H9 (cell line): ENCODE data around the gene DSTN. TPM values are rescaled to one million over a fixed set of nuclear protein-coding genes. Genes with fewer than 3 reads are reported as not detected.

Source experiments
- DNase-seq: peaks from one replicate; pipeline ENCODE4 v3.0.0-alpha.2; 2017
- H2AFZ ChIP-seq: one replicate; pipeline ENCODE4 v1.6.1; 2013; ENCODE audit warnings: mild to moderate bottlenecking, low read length, control low read depth, moderate library complexity
- H2AK5ac ChIP-seq: 2 replicates; pipeline ENCODE4 v1.6.1; 2013; ENCODE audit warnings: low read length, control low read depth, mixed read lengths; ENCODE audit not compliant: insufficient read length
- H2BK120ac ChIP-seq: one replicate; pipeline ENCODE4 v1.6.1; 2013; ENCODE audit warnings: low read depth, mild to moderate bottlenecking, low read length, control low read depth, inconsistent platforms; ENCODE audit not compliant: poor library complexity, severe bottlenecking
- H2BK12ac ChIP-seq: 2 replicates; pipeline ENCODE4 v1.6.1; 2013; ENCODE audit warnings: low read length, control low read depth, mixed read lengths, low read depth; ENCODE audit not compliant: insufficient read length
- H2BK15ac ChIP-seq: 2 replicates; pipeline ENCODE4 v1.6.1; 2013; ENCODE audit warnings: low read depth, low read length, control low read depth
- H2BK20ac ChIP-seq: one replicate; pipeline ENCODE4 v1.6.1; 2013; ENCODE audit warnings: low read depth, mild to moderate bottlenecking, low read length, control low read depth, inconsistent platforms; ENCODE audit not compliant: poor library complexity, severe bottlenecking
- H2BK5ac ChIP-seq: 2 replicates; pipeline ENCODE4 v1.6.1; 2013; ENCODE audit warnings: low read length, control low read depth, mixed read lengths; ENCODE audit not compliant: insufficient read length
- H3K14ac ChIP-seq: 2 replicates; pipeline ENCODE4 v1.6.1; 2013; ENCODE audit warnings: low read length, control low read depth; ENCODE audit not compliant: insufficient read depth
- H3K18ac ChIP-seq: 2 replicates; pipeline ENCODE4 v1.6.1; 2013; ENCODE audit warnings: low read depth, mild to moderate bottlenecking, mixed read lengths, low read length, control low read depth; ENCODE audit not compliant: insufficient read length
- H3K23ac ChIP-seq: 2 replicates; pipeline ENCODE4 v1.6.1; 2013; ENCODE audit warnings: low read length, control low read depth, mixed read lengths, low read depth; ENCODE audit not compliant: insufficient read length
- H3K23me2 ChIP-seq: 2 replicates; pipeline ENCODE4 v1.6.1; 2013; ENCODE audit warnings: low read depth, mild to moderate bottlenecking, mixed read lengths, low read length, control low read depth; ENCODE audit not compliant: insufficient read length, poor library complexity, severe bottlenecking
- H3K27ac ChIP-seq: 2 replicates; pipeline ENCODE4 v1.5.1; 2013; ENCODE audit warnings: low read length, control low read depth, mixed read lengths, low read depth; ENCODE audit not compliant: insufficient read length
- H3K27me3 ChIP-seq: 2 replicates; pipeline ENCODE4 v1.6.1; 2013; ENCODE audit warnings: low read length, control low read depth, inconsistent platforms; ENCODE audit not compliant: insufficient read depth
- H3K4ac ChIP-seq: 2 replicates; pipeline ENCODE4 v1.6.1; 2013; ENCODE audit warnings: low read depth, mild to moderate bottlenecking, control low read depth, inconsistent platforms, low read length, moderate library complexity
- H3K4me1 ChIP-seq: 2 replicates; pipeline ENCODE4 v1.6.1; 2013; ENCODE audit warnings: low read length, control low read depth, inconsistent platforms; ENCODE audit not compliant: insufficient read depth
- H3K4me2 ChIP-seq: 2 replicates; pipeline ENCODE4 v1.6.1; 2013; ENCODE audit warnings: low read length, control low read depth, mixed read lengths; ENCODE audit not compliant: insufficient read length, insufficient read depth
- H3K56ac ChIP-seq: 2 replicates; pipeline ENCODE4 v1.6.1; 2013; ENCODE audit warnings: low read depth, mild to moderate bottlenecking, mixed read lengths, low read length, control low read depth; ENCODE audit not compliant: insufficient read length
- H3K79me1 ChIP-seq: 2 replicates; pipeline ENCODE4 v1.6.1; 2013; ENCODE audit warnings: low read depth, mild to moderate bottlenecking, moderate library complexity, low read length, control low read depth, inconsistent platforms; ENCODE audit not compliant: insufficient read depth, poor library complexity, severe bottlenecking
- H3K79me2 ChIP-seq: 2 replicates; pipeline ENCODE4 v1.6.1; 2013; ENCODE audit warnings: low read length, control low read depth, inconsistent platforms; ENCODE audit not compliant: insufficient read depth
- H3K9ac ChIP-seq: 2 replicates; pipeline ENCODE4 v1.6.1; 2013; ENCODE audit warnings: low read length, control low read depth, mixed read lengths; ENCODE audit not compliant: insufficient read length; ENCODE audit errors: extremely low read depth
- H3K9me3 ChIP-seq: one replicate; pipeline ENCODE4 v1.6.1; 2013; ENCODE audit warnings: low read depth, low read length, inconsistent platforms; ENCODE audit not compliant: control insufficient read depth
- H3T11ph ChIP-seq: one replicate; pipeline ENCODE4 v1.6.1; 2013; ENCODE audit warnings: mild to moderate bottlenecking, low read length, control low read depth, inconsistent platforms
- H4K20me1 ChIP-seq: one replicate; pipeline ENCODE4 v1.6.1; 2013; ENCODE audit not compliant: control insufficient read depth, insufficient read length, insufficient read depth
- H4K5ac ChIP-seq: 2 replicates; pipeline ENCODE4 v1.6.1; 2013; ENCODE audit warnings: low read depth, mild to moderate bottlenecking, mixed read lengths, low read length, control low read depth; ENCODE audit not compliant: insufficient read length
- H4K8ac ChIP-seq: replicated peaks from 2 replicates; pipeline ENCODE4 v1.6.1; 2013; ENCODE audit warnings: low read length, control low read depth, mixed read lengths, low read depth; ENCODE audit not compliant: insufficient read length
- H4K91ac ChIP-seq: 2 replicates; pipeline ENCODE4 v1.6.1; 2013; ENCODE audit warnings: low read depth, mild to moderate bottlenecking, moderate library complexity, mixed read lengths, low read length, control low read depth; ENCODE audit not compliant: insufficient read length
- H3K27ac Mint-ChIP-seq, 3 experiments: 2 replicates in 2 of 3; 3 replicates in 1 of 3; pipeline ENCODE4 v1.8.0; 2020 to 2021; ENCODE audit warnings: mixed read lengths in 3 of 3, mild to moderate bottlenecking in 1 of 3, moderate library complexity in 1 of 3
- H3K27me3 Mint-ChIP-seq: 2 replicates; pipeline ENCODE4 v1.8.0; 2021; ENCODE audit warnings: low read depth, mild to moderate bottlenecking, moderate library complexity, mixed read lengths
- H3K36me3 Mint-ChIP-seq, 3 experiments: 2 replicates in 2 of 3; 3 replicates in 1 of 3; pipeline ENCODE4 v1.8.0; 2020 to 2021; ENCODE audit warnings: low read depth in 3 of 3, mixed read lengths in 3 of 3; ENCODE audit not compliant: insufficient read depth in 1 of 3
- H3K4me1 Mint-ChIP-seq, 2 experiments: 2 replicates each; pipeline ENCODE4 v1.8.0; 2020; ENCODE audit warnings: mixed read lengths in 2 of 2
- H3K4me3 Mint-ChIP-seq, 2 experiments: 2 replicates in 1 of 2; 3 replicates in 1 of 2; pipeline ENCODE4 v1.8.0; 2020 to 2021; ENCODE audit warnings: mild to moderate bottlenecking in 2 of 2, mixed read lengths in 2 of 2, moderate library complexity in 1 of 2
- H3K9me3 Mint-ChIP-seq, 2 experiments: 2 replicates in 1 of 2; 3 replicates in 1 of 2; pipeline ENCODE4 v1.8.0; 2020; ENCODE audit warnings: mild to moderate bottlenecking in 2 of 2, mixed read lengths in 2 of 2, moderate library complexity in 1 of 2
- CTCF ChIP-seq: fragments of 200-600 bp; sonication (generic); conservative IDR thresholded peaks from 3 replicates; pipeline ENCODE4 v1.8.0; 2021; ENCODE audit warnings: antibody characterized with exemption, mild to moderate bottlenecking
- WGBS: extraction: QIAGEN DNeasy Blood & Tissue Kit; methylation state at CpG from one replicate; pipeline ENCODE4 v1.1.7; 2013; ENCODE audit warnings: missing lambda C conversion rate, low lambda C conversion rate, mixed read lengths; ENCODE audit not compliant: insufficient read length; ENCODE audit errors: extremely low coverage; 5-methylcytosine and 5-hydroxymethylcytosine counted together
- total RNA-seq: library from RNA; stranded (reverse); gene quantifications from 2 replicates; pipeline ENCODE4 v1.2.1, GENCODE V29; 2021

Gene DSTN
- total RNA-seq, 1 experiment from 2014 or later: 145 TPM

DNA sequence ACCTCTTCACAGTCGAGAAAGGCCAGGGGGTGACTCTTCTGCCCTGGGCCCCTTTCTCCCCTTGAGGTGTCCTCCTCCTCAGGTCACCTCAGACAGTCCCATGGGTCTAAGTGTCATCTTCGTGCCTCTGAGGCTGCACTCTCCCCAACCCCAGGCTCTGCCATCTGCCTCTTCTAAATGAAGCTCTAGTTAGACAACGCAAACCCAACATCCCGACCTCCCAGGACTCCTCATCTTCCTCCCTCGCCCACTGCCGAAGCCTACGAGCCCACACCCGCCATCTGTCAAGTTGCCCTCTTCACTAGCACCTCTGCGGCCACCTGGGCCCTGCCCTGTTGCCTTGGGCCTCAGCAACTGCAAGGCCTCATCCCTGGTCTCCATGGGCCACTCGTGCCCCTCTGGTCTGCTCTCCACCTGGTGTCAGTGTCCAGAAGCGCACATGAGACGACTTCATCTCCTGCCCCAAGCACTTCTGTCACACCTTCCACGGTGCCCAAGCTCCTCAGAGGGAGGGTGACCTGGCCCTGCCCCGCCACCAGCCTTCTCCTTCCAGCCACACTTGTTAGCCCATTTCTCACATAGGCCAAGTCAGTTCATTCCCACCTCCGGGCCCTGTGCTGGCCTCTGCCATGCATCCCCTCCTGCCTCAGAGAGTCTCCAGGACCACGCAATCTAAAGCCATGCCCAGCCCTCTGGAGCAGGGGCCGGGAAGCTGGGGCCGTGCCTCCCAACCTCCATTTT, 58.4 kb downstream of the DSTN start:
- Histone ChIP-seq H3K56ac (no peak overlapping the region), H3T11ph (no peak overlapping the region), H3K9ac (no peak overlapping the region), H3K23ac (no peak overlapping the region), H2BK12ac (no peak overlapping the region), H4K8ac (no peak overlapping the region), H2BK15ac (no peak overlapping the region), H3K14ac (no peak overlapping the region), H4K91ac (no peak overlapping the region), H4K20me1 (peaks cover 2% of the 10 kb centered on the region), H3K9me3 (no peaks in the 10 kb centered on the region), H3K4ac (no peak overlapping the region), H4K5ac (no peak overlapping the region), H2BK120ac (no peak overlapping the region), H2AK5ac (no peak overlapping the region), H3K4me2 (no peak overlapping the region), H3K79me1 (no peaks in the 10 kb centered on the region), H3K18ac (no peak overlapping the region), H3K27me3 (no peaks in the 10 kb centered on the region), H3K79me2 (no peaks in the 10 kb centered on the region), H3K27ac (no peak overlapping the region), H3K4me1 (no peaks in the 10 kb centered on the region), H2BK5ac (no peak overlapping the region), H2AFZ (no peak overlapping the region), H2BK20ac (no peak overlapping the region), H3K23me2 (no peaks in the 10 kb centered on the region)
- 0 out of 3 replicates have a peak, but pooled peaks have one; percentile 15 for TF ChIP-seq CTCF
- Mint-ChIP-seq H3K9me3 (no peaks in the 10 kb centered on the region), H3K4me1 (no peaks in the 10 kb centered on the region), H3K4me3 (no peak overlapping the region), H3K27ac (peak overlapping the region; percentile 8 to 81 (median 57); a peak in 4 of 7 replicates), H3K36me3 (peaks cover 31 to 70% (median 63%) of the 10 kb centered on the region in 3 experiments), H3K27me3 (no peaks in the 10 kb centered on the region)
- no peak for DNase-seq
- WGBS: no CpG with 5 or more reads among the region's 18 CpGs
